SIG-M5 (cell line): ENCODE data around the gene ADM.

Experiments used
- DNase-seq: peaks from one replicate; lab custom pipeline; 2025; lab: John Stamatoyannopoulos, UW

ADM gene

DNA sequence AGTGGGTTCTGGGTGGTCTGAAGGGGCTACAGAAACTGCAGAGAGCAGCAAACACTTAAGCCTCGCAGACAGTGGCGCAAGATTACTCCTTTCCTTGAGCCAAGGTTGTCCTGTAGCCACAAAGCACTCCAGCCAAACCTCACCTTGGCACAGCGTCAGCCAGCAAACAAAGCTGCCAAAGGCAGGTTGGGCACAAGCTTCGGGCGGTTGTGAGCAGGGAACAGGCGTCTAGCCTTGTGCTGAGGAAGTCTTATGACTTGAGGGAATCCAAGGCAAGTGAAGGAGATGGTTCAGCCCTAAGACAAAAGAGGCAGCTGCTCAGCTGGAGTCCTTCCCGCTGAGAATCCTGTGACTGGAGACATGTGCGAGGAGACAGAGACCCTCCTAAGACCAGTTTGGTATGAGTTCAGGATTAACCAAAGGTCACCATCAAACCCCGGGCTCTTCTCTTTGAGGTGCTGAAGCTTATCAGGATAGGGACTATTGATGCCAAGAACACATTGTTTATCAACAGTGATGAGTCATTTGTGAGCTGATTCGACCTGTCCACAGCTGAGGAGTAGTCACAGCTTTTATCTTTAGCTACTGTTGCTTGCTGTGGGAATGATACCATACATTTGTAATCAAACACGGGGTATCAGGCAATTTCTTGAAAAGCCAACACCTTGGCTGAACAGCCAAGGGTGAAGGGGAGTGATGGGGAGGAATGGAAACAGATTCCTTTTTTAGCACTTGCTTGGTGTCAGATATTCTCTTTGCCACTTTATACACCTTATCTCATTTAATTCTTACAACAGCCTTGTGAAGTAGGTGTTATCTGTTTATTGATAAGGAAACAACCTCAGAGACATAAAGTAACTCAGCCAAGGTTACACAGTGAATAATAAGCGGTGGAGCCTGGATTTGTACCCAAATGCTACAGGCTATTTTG is 4.6 kb downstream of the ADM start:
- DNase-seq, result no peak

DNA sequence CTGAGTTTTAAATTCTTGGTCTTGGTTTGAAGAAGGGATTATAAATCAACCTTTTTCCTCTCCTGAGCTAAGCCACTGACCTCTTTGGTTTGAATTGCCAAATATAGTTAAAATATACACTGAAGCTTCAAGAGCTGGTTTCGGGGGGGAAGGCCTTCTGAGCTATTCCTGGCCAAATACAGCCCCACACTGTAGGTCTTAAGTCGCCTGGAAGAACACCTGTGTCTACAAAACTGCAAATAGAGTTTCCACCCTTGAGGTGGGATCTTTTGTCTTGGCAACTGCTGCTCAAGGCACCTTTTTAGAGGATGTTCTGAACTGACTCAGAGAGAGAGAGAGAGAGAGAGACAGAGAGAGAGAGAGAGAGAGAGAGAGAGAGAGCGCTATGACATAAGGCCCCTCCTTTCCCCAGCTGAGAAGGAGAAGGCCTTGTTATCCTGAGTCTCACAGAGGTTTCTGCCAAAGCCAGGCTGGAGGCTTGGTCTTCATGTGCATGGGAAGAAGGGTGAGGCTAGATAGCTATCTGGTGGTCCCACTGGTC is 5.5 kb downstream of the ADM start:
- DNase-seq, result no peak

DNA sequence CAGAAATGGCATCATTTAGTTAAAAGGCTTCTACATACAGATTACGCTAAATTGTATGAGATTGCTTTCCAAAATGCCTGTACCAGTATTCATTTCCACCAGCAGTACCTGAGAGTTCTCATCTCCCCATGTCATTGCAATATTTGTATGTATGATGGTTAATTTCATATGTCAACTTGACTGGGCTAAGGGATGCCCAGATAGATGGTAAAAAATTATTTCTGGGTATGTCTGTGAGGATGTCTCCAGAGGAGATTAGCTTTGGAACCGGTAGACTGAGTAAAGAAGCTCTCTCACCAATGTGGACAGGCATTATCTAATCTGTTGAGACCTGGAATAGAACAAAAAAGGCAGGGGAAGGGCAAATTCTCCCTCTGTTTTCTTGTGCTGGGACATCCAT is 6.9 kb downstream of the ADM start:
- DNase-seq, result no peak

DNA sequence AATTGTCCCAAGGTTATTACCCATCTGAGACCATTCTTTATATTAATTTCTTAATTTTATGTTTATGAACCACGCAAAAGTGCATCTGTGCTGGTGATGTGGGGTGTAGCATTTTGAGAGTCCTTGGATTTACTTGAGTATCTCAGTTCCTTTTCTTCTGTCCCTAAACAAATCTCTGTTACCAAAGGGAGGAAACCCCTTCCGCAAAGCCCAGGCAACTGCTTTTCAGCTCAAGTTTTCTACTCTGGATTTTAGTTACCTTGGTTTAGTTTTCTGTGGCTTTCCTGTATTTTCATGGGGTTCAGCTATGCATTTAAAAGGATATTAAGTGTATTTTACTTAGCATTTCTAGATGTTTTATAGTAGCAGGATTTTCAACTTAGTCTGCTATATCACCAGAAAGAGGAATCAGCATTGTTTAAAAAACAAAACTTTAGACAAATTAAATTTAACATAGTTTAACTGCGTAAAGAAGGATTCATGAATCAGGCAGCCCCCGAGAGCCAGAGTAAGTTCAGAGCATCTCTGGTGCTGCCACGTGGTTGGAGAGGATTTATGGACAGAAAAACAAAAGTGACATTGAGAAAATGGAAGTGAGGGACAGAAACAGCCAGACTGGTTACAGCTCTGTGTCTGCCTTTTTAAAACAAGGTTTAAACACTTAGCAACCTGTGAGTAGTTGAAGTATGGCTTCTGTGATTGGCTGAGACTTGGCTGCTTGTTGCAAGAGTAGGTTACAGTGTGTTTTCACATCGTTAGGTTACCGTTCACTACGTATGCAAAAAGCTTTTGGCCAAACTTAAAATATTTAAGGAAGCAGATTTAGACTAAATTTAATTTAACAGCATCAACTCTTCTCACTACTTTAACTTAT is 9.6 kb downstream of the ADM start:
- no peak for DNase-seq

DNA sequence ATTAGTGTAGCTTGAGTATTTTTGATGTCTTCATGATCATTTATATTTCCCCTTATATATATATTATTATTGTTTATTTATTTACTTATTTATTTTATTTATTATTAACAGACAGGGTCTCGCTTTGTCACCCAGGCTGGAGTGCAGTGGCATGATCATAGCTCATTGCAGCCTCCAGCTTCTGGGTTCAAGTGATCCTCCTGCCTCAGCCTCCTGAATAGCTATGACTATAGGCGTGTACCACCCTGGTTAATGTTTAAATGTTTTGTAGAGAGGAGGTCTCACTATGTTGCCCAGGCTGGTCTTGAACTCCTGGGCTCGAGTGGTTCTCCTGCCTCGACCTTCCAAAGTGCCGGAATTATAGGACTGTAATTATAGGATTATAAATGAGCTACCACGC is 10.2 kb downstream of the ADM start:
- DNase-seq, result no peak

DNA sequence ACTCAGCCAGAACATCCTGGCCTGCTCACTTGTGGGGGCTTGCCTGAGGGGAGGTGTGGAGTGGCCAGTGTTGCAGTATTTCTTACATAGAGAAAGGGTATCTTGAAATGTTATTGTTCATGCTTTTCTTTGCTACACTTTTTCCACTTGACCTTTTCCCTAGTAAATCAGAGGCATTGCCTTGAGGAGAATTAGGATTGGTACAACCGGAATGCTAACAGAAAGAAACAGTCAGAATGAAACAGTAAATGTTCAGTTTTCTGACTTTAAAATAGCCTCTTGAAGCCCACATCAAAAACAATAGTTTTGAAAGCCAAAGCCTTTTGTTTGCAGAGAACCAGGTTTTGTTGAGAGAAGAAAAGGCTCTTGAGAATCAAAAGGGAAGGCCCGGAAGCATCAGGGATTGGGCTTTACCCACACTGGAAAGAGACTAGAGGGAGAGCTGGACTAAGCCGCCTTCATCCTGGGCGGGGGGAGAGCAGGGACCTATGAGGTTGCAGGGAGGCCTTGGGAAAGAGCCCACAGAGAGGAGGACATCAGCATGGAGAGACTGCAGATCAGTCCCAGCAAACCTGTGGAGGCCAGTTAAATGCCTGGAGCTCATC is 12.4 kb downstream of the ADM start:
- DNase-seq, result no peak

DNA sequence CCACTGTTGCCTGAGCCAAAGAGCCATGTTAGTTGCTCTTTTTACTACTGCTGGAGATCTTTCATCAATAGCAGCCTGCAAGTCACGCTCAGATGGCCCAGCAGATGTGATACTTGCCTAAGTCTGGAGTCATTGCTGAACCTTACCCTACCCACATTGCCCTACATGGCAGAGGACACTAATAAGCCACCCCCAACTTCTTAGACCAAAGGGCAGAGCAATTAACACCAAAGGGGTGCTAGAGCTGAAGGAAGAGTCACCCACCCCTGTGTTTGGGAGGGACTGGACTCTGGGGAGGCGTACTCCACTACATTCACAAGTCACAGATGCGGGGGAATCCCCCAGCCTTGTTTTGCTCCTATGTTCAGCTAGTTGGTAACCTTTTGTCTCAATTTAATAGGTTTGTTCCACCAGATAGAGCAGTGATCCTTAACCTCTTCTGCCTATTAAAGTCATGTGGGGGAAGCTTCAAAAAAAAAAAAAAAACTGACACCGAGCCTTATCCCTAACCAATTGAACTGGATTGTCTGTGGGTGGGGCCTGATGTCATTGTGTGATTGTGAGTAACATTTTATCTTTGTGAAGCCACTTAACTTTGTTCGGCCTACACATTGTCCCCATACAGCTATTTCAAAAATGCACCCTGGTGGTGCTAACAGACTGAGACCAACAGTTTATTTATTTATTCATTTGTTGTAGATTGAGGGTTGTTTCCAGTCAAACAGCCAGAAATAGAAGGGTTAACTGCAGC is 13.1 kb downstream of the ADM start:
- no peak for DNase-seq

DNA sequence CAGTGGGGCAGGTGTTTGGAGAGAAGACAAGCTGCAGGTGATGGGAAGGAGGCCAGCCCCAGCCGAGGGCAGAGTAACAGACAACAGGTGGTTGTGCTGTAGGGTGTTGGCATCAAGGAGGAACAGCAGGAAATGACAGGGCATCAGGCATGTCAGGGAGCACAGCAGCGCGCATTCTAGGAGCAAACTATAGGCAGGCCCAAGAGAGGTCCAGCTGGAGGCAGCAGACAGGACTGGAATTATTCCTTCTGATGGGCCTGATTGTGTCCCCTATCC is 13.6 kb downstream of the ADM start:
- DNase-seq, result no peak

DNA sequence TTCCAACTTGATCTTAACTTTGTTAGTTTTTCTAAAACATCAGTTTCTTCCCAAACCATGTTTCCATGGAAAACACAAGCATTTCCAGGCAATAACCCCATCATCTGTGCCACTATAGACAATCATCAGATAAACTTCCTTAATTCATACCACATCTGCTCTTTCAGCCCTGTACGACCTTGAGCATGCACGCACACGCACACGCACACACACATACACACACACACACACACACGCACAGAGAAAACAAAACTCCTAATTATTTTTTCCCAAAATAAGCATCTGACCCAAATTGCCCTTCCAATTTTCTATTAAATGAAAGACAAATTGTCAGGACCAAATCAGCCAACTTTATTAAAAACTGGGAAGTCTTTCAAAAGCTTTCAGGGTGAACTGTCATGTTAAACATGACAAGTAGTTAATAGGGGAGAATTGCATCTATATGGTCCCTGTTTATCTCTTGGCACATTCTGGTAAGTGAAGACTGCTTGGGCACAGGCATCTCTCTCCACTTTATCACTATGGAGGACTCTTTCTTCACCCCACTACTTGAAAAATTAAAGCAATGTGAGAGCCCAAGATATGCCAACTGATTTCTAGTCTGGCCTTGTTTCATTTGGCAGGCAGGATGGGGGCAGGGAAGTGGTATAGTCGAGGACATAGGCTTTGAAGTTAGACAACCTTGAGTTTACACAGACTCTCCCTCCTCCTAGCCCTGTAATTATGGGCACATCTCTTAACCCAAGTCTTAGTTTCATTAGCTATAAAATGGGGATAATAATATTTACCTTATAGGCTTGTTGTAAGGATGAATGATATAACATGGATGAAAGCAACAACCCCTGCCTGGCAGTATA is 15.1 kb downstream of the ADM start:
- DNase-seq, result no peak

DNA sequence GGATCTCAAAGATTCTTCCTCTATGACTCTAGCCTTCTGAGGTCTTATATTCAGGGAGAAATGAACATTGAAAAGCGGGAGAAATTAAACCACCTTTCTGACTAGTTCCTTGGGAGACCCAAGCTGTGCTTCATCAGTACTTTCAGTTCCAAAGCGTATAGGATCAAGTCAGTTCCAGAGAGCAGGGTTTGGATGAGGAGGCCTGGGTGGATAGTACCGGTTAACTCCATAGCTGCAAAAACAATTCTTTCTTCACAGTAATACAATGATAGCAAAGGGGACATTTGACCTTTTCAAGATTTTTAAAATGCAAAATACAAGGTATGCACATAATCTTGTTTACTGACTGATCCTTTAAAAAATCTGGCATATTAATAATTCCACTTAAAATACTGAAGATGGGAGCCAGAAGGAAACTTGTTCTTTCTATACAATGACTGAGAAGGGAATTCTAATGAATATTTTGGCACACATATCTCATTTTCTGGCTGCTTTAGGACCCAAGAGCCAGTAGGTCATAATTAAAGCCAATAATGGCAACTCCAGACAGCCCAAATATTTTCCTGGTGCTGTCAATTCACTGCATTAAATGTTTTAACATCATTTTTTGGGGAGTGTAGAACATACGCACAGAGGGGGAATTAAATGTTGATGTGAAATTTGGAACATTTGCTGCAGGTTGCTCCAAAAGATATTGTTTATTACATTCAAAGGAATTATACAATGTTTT is 16.0 kb downstream of the ADM start:
- no peak for DNase-seq

DNA sequence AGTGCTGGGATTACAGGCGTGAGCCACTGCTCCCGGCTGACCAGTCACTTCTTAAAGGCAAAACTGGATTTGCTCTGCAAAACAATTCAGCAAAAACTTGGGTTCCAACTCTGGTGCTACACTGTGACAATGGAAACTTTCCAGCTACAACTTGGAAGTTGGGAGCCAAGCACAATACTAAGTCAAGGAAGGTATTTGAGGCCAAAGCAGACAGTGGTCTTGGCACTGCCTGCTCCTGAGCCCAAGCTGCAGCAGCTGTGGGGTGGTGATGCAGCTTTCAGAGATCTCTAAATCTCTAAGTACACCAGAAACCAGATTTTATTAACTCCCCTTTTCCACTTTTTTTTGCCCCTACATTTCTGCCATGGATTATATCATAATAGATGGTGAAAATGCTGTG is 17.5 kb downstream of the ADM start:
- DNase-seq, result no peak

DNA sequence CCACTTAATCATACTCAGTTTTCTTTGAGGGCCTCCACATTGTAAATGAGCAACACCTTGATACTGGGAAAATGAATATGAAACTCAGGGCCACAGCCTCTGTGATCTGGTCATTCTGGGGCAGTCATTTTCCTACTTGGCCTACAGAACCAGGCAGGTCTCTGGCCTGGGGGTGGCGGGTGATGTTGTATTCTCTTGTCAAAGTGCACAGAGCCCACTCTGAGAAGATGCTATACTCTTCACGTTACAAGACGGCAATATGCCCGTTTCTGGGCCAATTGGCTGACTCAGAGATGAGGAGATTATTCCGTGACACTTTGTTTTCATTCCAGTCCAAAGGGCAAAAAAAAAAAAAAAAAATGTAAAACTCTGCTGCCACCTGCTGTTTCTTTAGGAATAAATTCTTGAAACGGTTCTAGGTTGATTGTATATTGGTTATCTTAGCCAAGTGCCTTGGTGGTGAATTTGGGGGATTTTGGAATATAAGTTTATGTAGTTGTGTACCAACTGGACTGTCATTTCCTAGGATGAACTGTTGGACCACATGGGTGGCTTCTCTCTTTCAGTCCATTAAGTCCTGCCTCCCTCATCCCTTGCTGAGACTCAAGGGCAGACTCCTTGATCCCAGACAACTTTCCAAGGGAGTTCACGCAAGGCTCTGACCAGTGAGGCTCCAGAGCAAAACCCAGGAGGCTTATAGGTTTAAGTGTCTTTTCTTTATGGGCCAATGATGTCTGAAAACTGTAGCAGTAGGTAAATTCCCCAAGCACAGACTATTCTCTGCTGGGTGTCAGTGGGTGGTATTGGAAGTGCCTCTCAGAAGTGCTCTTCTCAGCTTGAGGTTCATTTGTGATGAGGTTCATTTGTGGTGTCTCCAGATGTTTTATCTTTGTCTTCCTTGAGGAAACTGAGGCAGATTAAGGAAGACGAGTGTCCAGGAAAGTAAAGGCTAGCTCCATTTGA is 18.2 kb downstream of the ADM start:
- no peak for DNase-seq

DNA sequence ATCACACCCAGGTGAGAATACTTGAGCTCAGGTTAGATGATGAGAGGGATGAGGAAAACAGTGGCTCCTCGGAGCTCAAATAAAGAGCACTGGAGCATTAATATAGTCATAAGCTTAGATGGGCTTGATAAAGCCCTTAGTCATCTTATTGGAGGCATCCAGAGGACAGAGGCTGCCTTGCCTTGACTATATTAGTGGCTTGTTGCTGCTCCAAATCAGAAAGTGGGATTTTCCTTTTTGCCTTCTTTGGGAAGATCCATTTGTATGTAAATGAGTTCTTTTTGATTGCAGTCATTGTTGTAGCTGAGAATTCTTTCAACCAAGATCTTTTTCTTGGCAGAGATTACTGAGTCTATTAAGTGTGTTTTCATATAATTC is 18.9 kb downstream of the ADM start:
- no peak for DNase-seq

DNA sequence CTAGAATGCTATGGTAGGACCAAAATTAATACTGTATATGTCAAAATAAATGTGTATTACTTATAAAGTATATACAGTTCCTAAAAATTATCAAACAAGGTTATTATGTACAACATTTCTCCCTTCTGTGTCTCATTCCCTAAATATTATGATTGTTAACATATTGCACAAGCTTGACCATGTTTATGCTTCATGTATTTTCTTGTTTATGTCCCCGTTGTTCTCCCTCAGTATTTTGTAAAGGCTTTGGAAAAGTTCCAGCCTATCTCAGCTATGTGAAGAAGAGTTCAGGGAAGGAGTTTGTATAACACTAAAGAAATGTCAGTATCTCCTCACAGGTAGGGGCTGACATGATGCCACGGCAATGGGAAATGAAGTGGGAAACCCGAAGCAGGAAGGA is 19.6 kb downstream of the ADM start:
- no peak for DNase-seq

DNA sequence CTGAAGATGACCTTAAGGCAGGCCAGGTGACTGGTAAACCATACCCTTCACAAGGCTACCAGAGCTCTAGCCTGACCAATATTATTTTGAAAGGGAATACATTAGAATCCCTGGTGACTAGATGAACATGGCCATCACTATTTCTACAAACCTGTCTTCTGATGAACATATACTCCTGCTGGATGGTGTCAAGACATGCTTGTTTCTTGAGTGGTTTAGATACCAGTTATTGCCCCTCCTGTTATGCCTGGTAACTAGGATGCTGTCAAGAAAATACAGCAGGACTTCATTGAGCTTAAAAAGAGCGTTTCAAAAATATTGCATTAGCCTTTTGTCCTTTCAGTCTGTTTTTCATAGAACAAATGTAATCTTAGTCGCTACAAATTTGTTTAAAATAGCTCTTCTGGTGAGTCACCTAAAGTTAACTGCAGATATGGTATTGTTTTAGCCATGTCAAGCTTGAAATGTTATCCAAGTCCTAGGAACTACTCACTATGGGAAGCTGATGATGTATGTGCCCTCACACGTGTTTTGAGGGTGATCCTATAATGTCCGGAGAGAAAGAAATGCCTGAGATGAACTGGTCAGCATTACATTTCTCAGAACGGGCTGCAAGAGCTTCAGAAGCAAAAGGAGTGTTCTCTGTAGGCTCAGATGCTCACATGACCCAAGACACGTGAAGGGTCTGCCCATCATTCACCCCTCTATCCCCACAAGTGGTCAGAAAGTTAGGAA is 20.6 kb downstream of the ADM start:
- DNase-seq, result no peak

DNA sequence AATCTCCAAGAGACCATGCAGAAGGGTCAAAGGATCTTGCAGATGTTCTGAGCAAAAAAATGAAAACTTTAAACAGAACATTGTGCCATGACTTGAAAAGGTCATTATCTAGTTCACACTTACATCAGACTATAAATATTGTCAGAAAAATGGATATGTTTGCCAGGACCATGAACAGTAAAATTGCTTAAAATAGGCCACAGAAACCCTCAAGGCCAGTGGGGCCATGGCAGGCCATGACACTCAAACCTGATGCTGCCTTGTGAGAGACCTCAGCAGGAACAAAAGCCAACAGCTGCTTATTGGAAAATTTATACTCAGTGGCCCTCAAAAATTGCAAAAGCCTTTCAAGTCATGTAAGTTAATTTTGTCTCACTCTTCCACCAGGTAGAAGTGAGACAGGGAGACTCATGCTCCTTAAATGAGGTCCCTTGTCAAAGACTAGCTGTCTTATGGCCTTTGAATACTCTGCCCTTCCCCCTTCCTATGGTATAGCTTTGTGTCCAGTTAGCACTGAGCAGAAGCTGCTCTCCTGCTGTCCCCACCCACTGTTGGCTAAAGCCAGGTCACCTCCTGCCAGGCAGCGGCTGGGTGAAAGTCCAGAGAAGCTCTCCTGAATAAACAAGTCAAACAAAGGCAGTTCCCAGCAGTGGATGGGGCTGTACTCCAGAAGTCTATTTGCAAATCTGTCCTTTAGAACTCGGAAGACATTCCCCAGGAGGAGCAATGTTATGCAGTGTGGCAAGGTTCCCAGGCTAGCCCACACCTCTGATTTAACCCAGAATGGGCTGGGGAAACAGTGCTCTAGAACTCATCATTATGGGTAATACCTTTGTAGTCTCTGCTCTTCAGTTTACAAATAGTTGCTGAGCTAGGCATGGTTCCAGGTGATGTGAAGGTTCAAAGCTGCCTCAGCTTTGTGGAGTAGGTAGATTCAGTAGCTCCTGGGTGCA is 21.4 kb downstream of the ADM start:
- DNase-seq, result no peak

DNA sequence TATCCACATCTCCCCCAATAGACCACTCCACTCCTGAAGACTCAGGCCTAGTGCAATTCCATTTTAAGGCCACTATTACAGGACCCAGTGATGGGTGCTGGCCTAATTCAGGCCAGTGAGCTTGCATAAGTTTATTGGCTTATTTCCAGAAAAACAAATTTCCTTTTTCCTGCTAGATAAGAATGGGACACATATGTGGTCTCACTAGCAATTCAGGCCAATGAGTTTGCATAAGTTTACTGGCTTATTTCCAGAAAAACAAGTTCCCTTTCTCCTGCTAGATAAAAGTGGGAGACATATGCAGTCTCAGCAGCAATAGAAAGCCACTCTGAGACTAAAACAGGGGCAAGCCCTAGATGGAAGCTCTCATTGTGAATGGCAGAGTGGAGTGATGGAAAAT is 22.4 kb downstream of the ADM start:
- no peak for DNase-seq
